BLaER1 treated with 17β-estradiol and CSF1 and Interleukin-3, amounts not matched to agents 10 nM and 100 nM (cell line): ENCODE data around the gene PSEN2.
A peak's percentile ranks its signal among the peaks of the same experiment; 100 is the strongest.

Experiments
- H3K27ac ChIP-seq, 11 experiments: shearing (Covaris generic); formaldehyde crosslinking; 2 replicates each; pipeline ENCODE4 v1.8.1; 2022
- H3K27me3 ChIP-seq, 11 experiments: shearing (Covaris generic); formaldehyde crosslinking; 2 replicates each; pipeline ENCODE4 v1.8.1; 2022
- H3K36me3 ChIP-seq, 11 experiments: shearing (Covaris generic); formaldehyde crosslinking; 2 replicates each; pipeline ENCODE4 v1.8.1; 2022
- H3K4me1 ChIP-seq, 10 experiments: shearing (Covaris generic); formaldehyde crosslinking; 2 replicates each; pipeline ENCODE4 v1.8.1; 2022
- H3K4me2 ChIP-seq, 11 experiments: shearing (Covaris generic); formaldehyde crosslinking; 2 replicates each; pipeline ENCODE4 v1.8.1; 2022
- H3K4me3 ChIP-seq, 10 experiments: shearing (Covaris generic); formaldehyde crosslinking; 2 replicates each; pipeline ENCODE4 v1.8.1; 2022
- H3K9ac ChIP-seq, 11 experiments: shearing (Covaris generic); formaldehyde crosslinking; 2 replicates each; pipeline ENCODE4 v1.8.1; 2022
- H3K9me3 ChIP-seq, 11 experiments: shearing (Covaris generic); formaldehyde crosslinking; replicated peaks in 1 of 11; 2 replicates each; pipeline ENCODE4 v1.8.1; 2022
- H4K20me1 ChIP-seq, 11 experiments: shearing (Covaris generic); formaldehyde crosslinking; 2 replicates each; pipeline ENCODE4 v1.8.1; 2022
- Cebpa-rat ChIP-seq, 11 experiments: shearing (Covaris generic); IDR thresholded peaks; 2 replicates each; pipeline ENCODE4 v1.8.1; 2022

PSEN2 gene

GRCh38 chr1:226903819-226904716, 33.7 kb downstream of the PSEN2 start:
- Histone ChIP-seq H3K36me3 (peaks cover 0 to 14% (median 0%) of the 10 kb centered on the region in 11 experiments; a peak in 1 of 22 replicates), H3K27ac (peak overlapping the region in 1 of 11 experiments; percentile 8; a peak in 3 of 22 replicates), H3K9me3 (peaks cover 0 to 8% (median 0%) of the 10 kb centered on the region in 11 experiments; a peak in 2 of 22 replicates), H4K20me1 (no peaks in the 10 kb centered on the region), H3K4me1 (peaks cover 14 to 87% (median 75%) of the 10 kb centered on the region in 10 experiments; a peak in 19 of 20 replicates), H3K9ac (no peak overlapping the region), H3K27me3 (no peaks in the 10 kb centered on the region), H3K4me3 (no peak overlapping the region), H3K4me2 (peak overlapping the region in 9 of 11 experiments; percentile 27 to 90 (median 75); a peak in 19 of 22 replicates)
- no peak for TF ChIP-seq Cebpa-rat (IDR thresholded peaks at IDR 0.05)

- H3K4me2 ChIP-seq: peak overlapping the region in 9 of 11 experiments; percentile 27 to 90 (median 75); a peak in 17 of 22 replicates
- TF ChIP-seq Cebpa-rat (IDR thresholded peaks at IDR 0.05): no peak
These were observed 34.4 kb downstream of the PSEN2 start for GRCh38 chr1:226904772-226905171.

GRCh38 chr1:226908419-226908818, 38.0 kb downstream of the PSEN2 start:
- Histone ChIP-seq H3K4me3 (0 out of 20 replicates have a peak overlapping the region, but pooled peaks of 1 of the 10 experiments have one; percentile 32), H3K9ac (no peak overlapping the region), H3K9me3 (peaks cover 0 to 8% (median 0%) of the 10 kb centered on the region in 11 experiments; a peak in 2 of 22 replicates), H3K4me2 (peak overlapping the region in 10 of 11 experiments; percentile 2 to 90 (median 66); a peak in 18 of 22 replicates), H3K27ac (no peak overlapping the region), H3K4me1 (peaks cover 8 to 93% (median 71%) of the 10 kb centered on the region in 10 experiments; a peak in 19 of 20 replicates), H3K36me3 (no peaks in the 10 kb centered on the region), H3K27me3 (no peaks in the 10 kb centered on the region), H4K20me1 (no peaks in the 10 kb centered on the region)
- TF ChIP-seq Cebpa-rat (IDR thresholded peaks at IDR 0.05): no peak

More at GRCh38 chr1:226904772-226905171, 34.4 kb downstream of the PSEN2 start:
- no peak overlapping the region for H3K9ac ChIP-seq
- H3K36me3 ChIP-seq: peaks cover 0 to 7% (median 0%) of the 10 kb centered on the region in 11 experiments; a peak in 1 of 22 replicates
- no peaks in the 10 kb centered on the region for H4K20me1 ChIP-seq
- no peak overlapping the region for H3K4me3 ChIP-seq
- peaks cover 14 to 94% (median 79%) of the 10 kb centered on the region in 10 experiments; a peak in 19 of 20 replicates for H3K4me1 ChIP-seq
- no peaks in the 10 kb centered on the region for H3K27me3 ChIP-seq
- peaks cover 0 to 8% (median 0%) of the 10 kb centered on the region in 11 experiments; a peak in 2 of 22 replicates for H3K9me3 ChIP-seq
- no peak overlapping the region for H3K27ac ChIP-seq

GRCh38 chr1:226908913-226909312, 38.5 kb downstream of the PSEN2 start:
- no peak for TF ChIP-seq Cebpa-rat (IDR thresholded peaks at IDR 0.05)
- H3K4me1 ChIP-seq: peaks cover 4 to 88% (median 66%) of the 10 kb centered on the region in 10 experiments; a peak in 19 of 20 replicates
- peak overlapping the region in 9 of 11 experiments; percentile 32 to 90 (median 70); a peak in 14 of 22 replicates for H3K4me2 ChIP-seq
- no peaks in the 10 kb centered on the region for H3K36me3 ChIP-seq
- H3K27ac ChIP-seq: no peak overlapping the region
- peaks cover 0 to 8% (median 0%) of the 10 kb centered on the region in 11 experiments; a peak in 2 of 22 replicates for H3K9me3 ChIP-seq
- no peak overlapping the region for H3K4me3 ChIP-seq
- H3K9ac ChIP-seq: no peak overlapping the region
- no peaks in the 10 kb centered on the region for H4K20me1 ChIP-seq
- H3K27me3 ChIP-seq: no peaks in the 10 kb centered on the region

GRCh38 chr1:226912587-226913176, 42.3 kb downstream of the PSEN2 start:
- no peaks in the 10 kb centered on the region for H3K27me3 ChIP-seq
- H3K27ac ChIP-seq: no peak overlapping the region
- no peaks in the 10 kb centered on the region for H4K20me1 ChIP-seq
- no peak for TF ChIP-seq Cebpa-rat (IDR thresholded peaks at IDR 0.05)
- 0 out of 22 replicates have a peak overlapping the region, but pooled peaks of 2 of the 11 experiments have one; percentile 7 to 15 for H3K9ac ChIP-seq
- no peak overlapping the region for H3K4me3 ChIP-seq
- H3K36me3 ChIP-seq: no peaks in the 10 kb centered on the region
- H3K4me1 ChIP-seq: peaks cover 0 to 66% (median 45%) of the 10 kb centered on the region in 10 experiments; a peak in 14 of 20 replicates
- 0 out of 22 replicates have a peak, but pooled peaks cover 0 to 4% (median 0%) of the 10 kb centered on the region in 11 experiments for H3K9me3 ChIP-seq
- H3K4me2 ChIP-seq: peak overlapping the region in 6 of 11 experiments; percentile 5 to 66 (median 40); a peak in 11 of 22 replicates

- peak overlapping the region in 5 of 11 experiments; percentile 18 to 50 (median 38); a peak in 7 of 22 replicates for H3K4me2 ChIP-seq
These were observed 45.2 kb downstream of the PSEN2 start for GRCh38 chr1:226915672-226915995.

GRCh38 chr1:226916497-226916896, 46.1 kb downstream of the PSEN2 start:
- peaks cover 0 to 18% (median 0%) of the 10 kb centered on the region in 11 experiments; a peak in 3 of 22 replicates for H3K9me3 ChIP-seq
- H3K36me3 ChIP-seq: no peaks in the 10 kb centered on the region
- no peaks in the 10 kb centered on the region for H4K20me1 ChIP-seq
- no peak for TF ChIP-seq Cebpa-rat (IDR thresholded peaks at IDR 0.05)
- H3K4me2 ChIP-seq: no peak overlapping the region
- H3K27ac ChIP-seq: no peak overlapping the region
- no peaks in the 10 kb centered on the region for H3K27me3 ChIP-seq
- no peak overlapping the region for H3K4me3 ChIP-seq
- peaks cover 0 to 33% (median 25%) of the 10 kb centered on the region in 10 experiments; a peak in 14 of 20 replicates for H3K4me1 ChIP-seq
- no peak overlapping the region for H3K9ac ChIP-seq

More at GRCh38 chr1:226915672-226915995, 45.2 kb downstream of the PSEN2 start:
- peaks cover 0 to 37% (median 27%) of the 10 kb centered on the region in 10 experiments; a peak in 14 of 20 replicates for H3K4me1 ChIP-seq
- peaks cover 0 to 16% (median 0%) of the 10 kb centered on the region in 11 experiments; a peak in 3 of 22 replicates for H3K9me3 ChIP-seq
- H3K4me3 ChIP-seq: no peak overlapping the region
- TF ChIP-seq Cebpa-rat (IDR thresholded peaks at IDR 0.05): no peak
- H3K9ac ChIP-seq: no peak overlapping the region
- H3K36me3 ChIP-seq: no peaks in the 10 kb centered on the region
- H4K20me1 ChIP-seq: no peaks in the 10 kb centered on the region
- no peaks in the 10 kb centered on the region for H3K27me3 ChIP-seq
- no peak overlapping the region for H3K27ac ChIP-seq

- no peak for TF ChIP-seq Cebpa-rat (IDR thresholded peaks at IDR 0.05)
- Histone ChIP-seq H3K27ac (no peak overlapping the region), H3K4me3 (no peak overlapping the region), H4K20me1 (no peaks in the 10 kb centered on the region), H3K4me1 (peaks cover 0 to 16% (median 12%) of the 10 kb centered on the region in 10 experiments; a peak in 11 of 20 replicates), H3K4me2 (no peak overlapping the region), H3K9ac (no peak overlapping the region), H3K27me3 (no peaks in the 10 kb centered on the region), H3K36me3 (no peaks in the 10 kb centered on the region), H3K9me3 (peaks cover 0 to 25% (median 8%) of the 10 kb centered on the region in 11 experiments; a peak in 3 of 22 replicates)
These were observed 49.2 kb downstream of the PSEN2 start for GRCh38 chr1:226919587-226919986.
